GM18499 (cell line): Measurements from ENCODE around the gene SPRR1A.

Source experiments
- ATAC-seq: cut with Tn5 transposase; IDR thresholded peaks from one replicate; pipeline ENCODE4 v1.9.1; 2021; ENCODE audit warnings: moderate number of reproducible peaks; ENCODE audit not compliant: insufficient read depth, unreplicated experiment

Gene SPRR1A

DNA sequence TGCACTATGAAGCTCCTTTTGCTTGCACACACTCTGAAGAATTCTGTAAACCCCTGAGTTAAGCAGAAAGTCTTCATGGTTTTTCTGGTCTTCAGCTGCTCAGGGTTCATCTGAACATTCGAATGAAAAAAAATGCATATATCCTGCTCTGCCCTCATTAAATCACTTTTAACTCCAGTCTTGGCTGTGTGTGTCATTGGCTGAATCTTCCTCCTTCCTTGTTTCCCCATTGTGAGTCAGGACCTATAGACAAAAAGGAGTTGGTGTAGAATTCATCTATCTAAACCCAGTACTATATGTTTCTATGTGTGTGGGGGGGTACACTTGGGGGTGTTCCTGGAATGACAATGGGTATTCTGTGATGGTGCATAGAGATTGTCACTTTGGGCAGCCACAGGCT is 40.5 kb downstream of the SPRR1A start:
- ATAC-seq = no peak

DNA sequence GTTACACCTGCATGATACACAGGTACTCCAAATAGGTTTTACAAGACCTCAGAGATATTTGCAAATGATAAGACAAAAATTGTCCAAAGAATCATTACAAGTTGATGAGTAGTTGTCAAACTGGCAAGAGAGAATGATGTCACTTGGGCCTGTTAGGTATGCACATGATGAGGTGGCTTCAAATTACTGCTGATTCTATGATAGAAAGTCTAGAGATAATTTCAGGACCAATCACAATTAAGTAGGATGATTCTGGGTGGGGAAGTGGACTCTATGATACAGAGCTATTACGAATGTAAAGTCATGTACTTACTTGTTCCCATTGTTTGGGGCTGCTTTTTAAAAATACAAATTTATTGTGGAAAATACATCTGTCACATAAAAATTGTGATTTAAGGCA is 41.9 kb downstream of the SPRR1A start:
- no peak for ATAC-seq

GRCh38 chr1:153028766-153029165 is 44.9 kb downstream of the SPRR1A start:
- no peak for ATAC-seq

GRCh38 chr1:153030895-153031294 is 47.0 kb downstream of the SPRR1A start, which contains the start of gene SPRR1B:
SPRR1B (plus strand) TSS chr1:153031203; CDS start chr1:153032346, 1,143 bp downstream.
- ATAC-seq = no peak

DNA sequence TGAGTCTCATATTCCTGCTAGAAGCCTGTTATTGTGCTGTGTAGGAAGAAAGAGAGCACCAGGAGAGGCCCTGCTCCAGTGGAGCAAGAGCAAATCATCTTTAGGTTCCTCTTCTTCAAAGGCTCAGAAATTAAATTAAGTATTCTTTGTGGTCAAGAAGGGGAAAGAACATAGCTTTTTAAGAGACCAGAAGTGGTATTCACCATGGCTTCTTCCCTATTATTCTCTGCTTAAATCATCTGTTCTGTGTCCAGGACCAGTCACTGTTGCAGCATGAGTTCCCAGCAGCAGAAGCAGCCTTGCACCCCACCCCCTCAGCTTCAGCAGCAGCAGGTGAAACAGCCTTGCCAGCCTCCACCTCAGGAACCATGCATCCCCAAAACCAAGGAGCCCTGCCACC is 48.2 kb downstream of the SPRR1A start:
- ATAC-seq = no peak

- ATAC-seq = no peak
Observed at GRCh38 chr1:153032677-153033308, 48.9 kb downstream of the SPRR1A start.

DNA sequence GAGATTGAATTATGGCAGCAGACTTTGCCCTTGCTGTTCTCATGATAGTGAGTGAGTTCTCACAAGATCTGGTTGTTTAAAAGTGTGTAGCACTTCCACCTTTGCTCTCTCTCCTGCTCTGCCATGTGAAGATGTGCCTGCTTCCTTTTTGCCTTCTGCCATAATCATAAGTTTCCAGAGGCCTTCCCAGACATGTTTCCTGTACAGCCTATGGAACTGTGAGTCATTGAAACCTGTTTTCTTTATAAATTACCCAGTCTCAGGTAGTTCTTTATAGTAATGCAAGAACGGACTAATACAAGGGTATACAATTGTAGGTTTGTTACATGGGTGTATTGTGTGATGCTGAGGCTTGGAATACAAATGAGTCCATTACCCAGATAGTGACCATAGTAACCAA is 51.3 kb downstream of the SPRR1A start:
- ATAC-seq = no peak
